ENCODE measurements around the gene TMEM237.

GRCh38 chr2:201622306-201622970, 20.9 kb downstream of the TMEM237 start:
- TF ChIP-seq POLR2A (IDR thresholded peaks at IDR 0.05) (no peak), CTCF (IDR thresholded peaks at IDR 0.05 in 8 of 11, conservative IDR thresholded peaks at IDR 0.05 in 3 of 11) (no peak), POLR2AphosphoS5 (IDR thresholded peaks at IDR 0.05) (no peak)
